HepG2 (cell line): ENCODE measurements around the gene TCF7L2. TPM values are rescaled to one million over a fixed set of nuclear protein-coding genes. Genes with fewer than 3 reads are reported as not detected.

Source experiments
- ARID2 ChIP-seq: sonication (generic); formaldehyde crosslinking; IDR thresholded peaks from 2 replicates; pipeline ENCODE4 v1.8.1; 2022; ENCODE audit warnings: mild to moderate bottlenecking, missing genetic modification reagents, borderline replicate concordance
- CBFB ChIP-seq: sonication (generic); formaldehyde crosslinking; IDR thresholded peaks from 2 replicates; pipeline ENCODE4 v1.4.0; 2020; ENCODE audit warnings: missing genetic modification reagents
- ETV5 ChIP-seq: IDR thresholded peaks from 2 replicates; pipeline ENCODE4 v1.6.1; 2018; ENCODE audit warnings: missing biosample characterization, missing genetic modification reagents, inconsistent platforms, borderline replicate concordance
- GLMP ChIP-seq: sonication (generic); formaldehyde crosslinking; IDR thresholded peaks from 2 replicates; pipeline ENCODE4 v1.9.0; 2021; ENCODE audit warnings: missing genetic modification reagents, mild to moderate bottlenecking, borderline replicate concordance
- JARID2 ChIP-seq: sonication (generic); formaldehyde crosslinking; IDR thresholded peaks from 2 replicates; pipeline ENCODE4 v1.8.1; 2023; ENCODE audit warnings: missing genetic modification reagents, inconsistent platforms; ENCODE audit not compliant: insufficient replicate concordance
- MEIS2 ChIP-seq: sonication (generic); formaldehyde crosslinking; IDR thresholded peaks from 2 replicates; pipeline ENCODE4 v1.9.0; 2021; ENCODE audit warnings: mild to moderate bottlenecking, missing genetic modification reagents
- NCOA2 ChIP-seq: sonication (generic); formaldehyde crosslinking; IDR thresholded peaks from 2 replicates; pipeline ENCODE4 v1.8.0; 2022; ENCODE audit warnings: inconsistent platforms
- RARG ChIP-seq: sonication (generic); formaldehyde crosslinking; IDR thresholded peaks from 2 replicates; pipeline ENCODE4 v1.4.0; 2020; ENCODE audit warnings: low read depth, mild to moderate bottlenecking, missing genetic modification reagents
- RELA ChIP-seq: sonication (generic); formaldehyde crosslinking; IDR thresholded peaks from 2 replicates; pipeline ENCODE4 v1.4.0; 2020; ENCODE audit warnings: missing genetic modification reagents
- RXRB ChIP-seq: IDR thresholded peaks from 2 replicates; pipeline ENCODE4 v1.6.1; 2016; ENCODE audit warnings: borderline replicate concordance, missing genetic modification reagents, missing compliant biosample characterization
- SAFB2 ChIP-seq: sonication (generic); formaldehyde crosslinking; IDR thresholded peaks from 2 replicates; pipeline ENCODE4 v1.5.1; 2020; ENCODE audit warnings: missing genetic modification reagents, low read depth, mild to moderate bottlenecking, borderline replicate concordance
- SIN3B ChIP-seq: fragments of 150-350 bp; IDR thresholded peaks from 2 replicates; pipeline ENCODE4 v1.6.1; 2014; ENCODE audit warnings: low read length
- SIX1 ChIP-seq: sonication (generic); formaldehyde crosslinking; IDR thresholded peaks from 2 replicates; pipeline ENCODE4 v1.4.0; 2020; ENCODE audit warnings: missing genetic modification reagents, borderline replicate concordance
- U2AF2 ChIP-seq: fragments of 200-400 bp; formaldehyde crosslinking; IDR thresholded peaks from 2 replicates; pipeline ENCODE4 v1.6.1; 2017; ENCODE audit warnings: low read depth, mild to moderate bottlenecking, low read length
- ZNF34 ChIP-seq: sonication (generic); formaldehyde crosslinking; IDR thresholded peaks from 2 replicates; pipeline ENCODE4 v1.4.0; 2020; ENCODE audit warnings: mild to moderate bottlenecking, missing genetic modification reagents, borderline replicate concordance
- ZNF496 ChIP-seq: sonication (generic); formaldehyde crosslinking; IDR thresholded peaks from 2 replicates; pipeline ENCODE4 v1.8.1; 2023; ENCODE audit warnings: mild to moderate bottlenecking, moderate library complexity, missing genetic modification reagents; ENCODE audit not compliant: insufficient replicate concordance
- ZNF503 ChIP-seq: sonication (generic); formaldehyde crosslinking; IDR thresholded peaks from 2 replicates; pipeline ENCODE4 v1.4.0; 2020; ENCODE audit warnings: missing genetic modification reagents
- ZNF510 ChIP-seq: sonication (generic); formaldehyde crosslinking; IDR thresholded peaks from 2 replicates; pipeline ENCODE4 v1.4.0; 2020; ENCODE audit warnings: low read depth, mild to moderate bottlenecking, missing genetic modification reagents
- ZNF550 ChIP-seq: sonication (generic); formaldehyde crosslinking; IDR thresholded peaks from 2 replicates; pipeline ENCODE4 v1.4.0; 2020; ENCODE audit warnings: mild to moderate bottlenecking, missing genetic modification reagents, borderline replicate concordance
- ZNF556 ChIP-seq: sonication (generic); formaldehyde crosslinking; IDR thresholded peaks from 2 replicates; pipeline ENCODE4 v1.4.0; 2020; ENCODE audit warnings: mild to moderate bottlenecking, missing genetic modification reagents, borderline replicate concordance
- ZNF577 ChIP-seq: sonication (generic); formaldehyde crosslinking; IDR thresholded peaks from 2 replicates; pipeline ENCODE4 v1.4.0; 2020; ENCODE audit warnings: mild to moderate bottlenecking, low read depth, missing genetic modification reagents, borderline replicate concordance
- ZNF639 ChIP-seq: conservative IDR thresholded peaks from 2 replicates; pipeline ENCODE4 v1.6.1; 2018; ENCODE audit warnings: missing genetic modification reagents
- ZNF660 ChIP-seq: sonication (generic); formaldehyde crosslinking; IDR thresholded peaks from 2 replicates; pipeline ENCODE4 v1.5.1; 2020; ENCODE audit warnings: mild to moderate bottlenecking, low read depth, missing genetic modification reagents, borderline replicate concordance
- ZNF761 ChIP-seq: sonication (generic); formaldehyde crosslinking; conservative IDR thresholded peaks from 2 replicates; pipeline ENCODE4 v1.4.0; 2020; ENCODE audit warnings: mild to moderate bottlenecking, missing genetic modification reagents
- ZSCAN5A ChIP-seq: sonication (generic); formaldehyde crosslinking; IDR thresholded peaks from 2 replicates; pipeline ENCODE4 v1.8.0; 2022; ENCODE audit warnings: mild to moderate bottlenecking, missing genetic modification reagents, borderline replicate concordance
- polyA plus RNA-seq, 8 experiments: library from polyadenylated mRNA; depleted of rRNA in 3 of 8; stranded (reverse) in 7 of 8; unstranded in 1 of 8; fragments of >200 nt; fragmentation: Illumina TruSeq in 4 of 8; extraction: Trizol in 4 of 8; gene quantifications; 2 replicates each; pipeline versions ENCODE4 v1.2.1 to v1.2.3, GENCODE V29; 2011 to 2016; ENCODE audit warnings: low read depth in 4 of 8, missing spikeins in 1 of 8, mixed read lengths in 1 of 8; ENCODE audit not compliant: insufficient read depth in 1 of 8
- total RNA-seq, 5 experiments: library from RNA; depleted of rRNA; stranded (reverse); fragments of >200 nt; fragmentation: Illumina TruSeq; extraction: Trizol; gene quantifications; 2 replicates each; pipeline ENCODE4 v1.2.3, GENCODE V29; 2016; ENCODE audit warnings: low read depth in 1 of 5

Gene TCF7L2
- total and polyA plus RNA-seq, 2 of the 13 experiments (the other 11 are each of a cell fraction or from before 2014, with no cell fraction given), result 3.9 to 13.7 TPM

GRCh38 chr10:113073549-113074189 is 123.6 kb downstream of the TCF7L2 start (continued):
- no peak for TF ChIP-seq ZNF496
- TF ChIP-seq SAFB2 (CRISPR knock-in tag), result peak; percentile 41; the same call in 1 of the 2 replicates
- no peak for TF ChIP-seq RARG
- no peak for TF ChIP-seq ZNF510 (CRISPR knock-in tag)
- TF ChIP-seq ZSCAN5A (CRISPR knock-in tag), result no peak
- TF ChIP-seq ZNF503 (CRISPR knock-in tag), result peak; percentile 88; the same call in 1 of the 2 replicates
- no peak for TF ChIP-seq ZNF639 (CRISPR knock-in tag)
- no peak for TF ChIP-seq SIX1 (CRISPR knock-in tag)
- peak; percentile 79 for TF ChIP-seq RXRB
- TF ChIP-seq ZNF556, result peak; percentile 33; the same call in 1 of the 2 replicates
- TF ChIP-seq ZNF34 (CRISPR knock-in tag), result no peak
- TF ChIP-seq ARID2 (CRISPR knock-in tag), result peak; percentile 44; the same call in 1 of the 2 replicates
- TF ChIP-seq GLMP, result no peak
- no peak for TF ChIP-seq ZNF577 (CRISPR knock-in tag)
- TF ChIP-seq NCOA2 (CRISPR knock-in tag), result peak; percentile 40
- no peak for TF ChIP-seq CBFB (CRISPR knock-in tag)
- no peak; the same call in none of the 2 replicates for TF ChIP-seq MEIS2 (CRISPR knock-in tag)
- no peak for TF ChIP-seq ZNF660 (CRISPR knock-in tag)
- TF ChIP-seq SIN3B, result no peak
- no peak for TF ChIP-seq ZNF761 (CRISPR knock-in tag)
- TF ChIP-seq JARID2 (CRISPR knock-in tag), result no peak
- peak; percentile 98 for TF ChIP-seq ETV5
- no peak for TF ChIP-seq RELA
- TF ChIP-seq U2AF2, result no peak
- no peak for TF ChIP-seq ZNF550 (CRISPR knock-in tag)
